Stimulated activated naive CD8-positive, alpha-beta T cell treated with anti-CD3 and anti-CD28 coated beads, Interleukin-15, Interleukin-2, amounts not matched to agents 100 U/mL and 50 U/mL, for 24 hours (primary cell): ENCODE measurements around the gene CGNL1.

Experiments used
- ATAC-seq: fragments of 150-1000 bp; cut with Tn5 transposase; one replicate; pipeline ENCODE4 v1.10.0; 2021
- DNase-seq: peaks from one replicate; pipeline ENCODE4 v3.0.0; 2021

Gene CGNL1

DNA sequence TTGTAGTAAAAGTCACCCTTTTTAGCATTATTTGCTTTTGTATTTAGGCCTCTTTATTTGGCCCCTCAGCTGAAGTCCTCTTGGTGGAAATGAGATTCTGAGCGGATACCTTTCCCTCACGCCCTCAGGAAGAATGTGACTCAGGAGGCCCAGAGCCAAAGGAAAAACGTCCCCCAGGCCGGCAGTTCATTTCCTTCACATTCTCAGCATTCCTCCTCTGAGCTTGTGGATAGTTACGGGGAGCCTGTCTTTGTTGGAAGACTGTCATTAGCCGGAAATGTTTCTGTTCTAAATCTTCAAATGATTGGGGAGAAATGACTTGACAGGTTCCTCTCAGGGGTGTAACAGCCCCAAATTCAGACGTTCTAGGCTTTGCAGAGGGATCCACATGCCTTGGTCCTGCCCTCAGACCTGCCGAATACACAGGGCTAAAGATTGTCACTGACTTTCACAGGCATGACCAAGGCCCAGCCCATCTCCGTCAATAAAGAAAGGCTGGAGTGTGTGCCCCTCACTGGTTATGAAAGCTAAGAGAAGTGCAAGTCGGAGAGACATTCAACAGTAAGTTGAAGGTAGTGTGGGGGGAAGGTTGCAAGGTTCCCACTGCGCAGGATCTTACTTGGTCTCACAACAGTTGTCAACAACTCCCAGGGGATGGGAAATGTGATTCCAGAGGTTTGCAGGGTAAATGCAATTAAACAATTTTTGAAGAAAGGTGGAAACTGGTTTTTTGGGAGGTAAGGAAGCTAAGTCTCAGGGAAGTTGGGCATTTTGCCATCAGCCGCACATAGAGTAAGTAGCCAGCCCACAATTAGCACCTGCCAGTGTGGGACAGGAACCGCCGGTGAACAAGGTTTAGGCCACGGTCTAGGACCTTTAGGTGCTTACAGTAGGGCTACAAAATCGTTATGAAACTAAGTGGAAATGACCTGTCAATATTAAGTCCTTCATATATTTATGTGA lies 175.7 kb downstream of the CGNL1 start:
- no peak for DNase-seq

DNA sequence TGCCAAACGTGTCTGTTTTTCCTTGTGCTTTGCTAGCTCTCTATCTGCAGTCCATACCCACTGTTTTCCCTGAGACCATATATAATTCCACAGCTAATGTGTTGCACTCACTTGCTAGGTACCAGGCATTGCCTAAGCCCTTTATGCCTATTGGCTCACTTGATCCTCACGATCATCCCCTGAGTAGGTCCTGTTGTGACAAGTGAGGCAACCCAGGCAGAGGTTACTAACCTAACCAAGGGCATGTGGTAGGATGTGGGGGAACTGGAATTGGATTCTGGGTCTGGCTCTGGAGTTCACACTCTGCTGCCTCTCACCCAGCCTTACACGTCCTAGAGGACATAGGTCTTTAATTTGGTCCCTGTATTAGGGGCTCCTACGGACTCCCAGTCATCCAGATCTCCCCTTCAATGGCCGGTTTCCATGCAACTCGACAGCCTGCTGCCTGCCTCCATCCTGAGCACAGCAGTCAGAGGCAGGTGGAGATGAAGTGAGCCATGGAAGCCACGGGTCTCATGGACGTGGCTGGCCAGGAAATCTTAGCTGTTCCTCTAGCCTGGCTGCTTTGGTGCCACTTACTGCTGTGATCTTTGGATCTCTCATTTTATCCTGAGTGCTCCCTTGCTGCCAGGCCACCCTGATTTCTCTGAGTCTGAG lies 176.5 kb downstream of the CGNL1 start:
- no peak for DNase-seq
- no peak for ATAC-seq

More for the DNA sequence above, 175.7 kb downstream of the CGNL1 start:
- no peak for ATAC-seq

DNA sequence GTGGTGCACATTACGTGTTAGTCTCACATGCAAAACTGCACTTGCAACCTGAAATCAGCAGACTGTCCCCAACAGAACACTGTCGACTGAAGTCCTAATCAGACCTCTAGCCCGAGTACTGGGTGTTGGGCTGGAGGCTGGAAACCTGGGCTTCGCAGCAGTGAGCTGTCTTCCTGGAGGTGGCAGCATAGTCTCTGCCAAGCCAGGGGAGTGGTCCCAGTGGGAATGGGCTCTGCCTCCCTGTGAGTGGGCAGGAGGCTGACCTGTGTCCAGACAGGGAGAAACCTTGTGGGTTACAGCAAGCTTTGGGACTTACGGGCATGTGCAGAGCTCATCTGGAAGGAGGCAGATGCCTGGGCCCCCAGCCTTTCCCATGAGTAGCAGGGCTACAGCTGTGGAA lies 177.2 kb downstream of the CGNL1 start:
- ATAC-seq: no peak
- no peak for DNase-seq

DNA sequence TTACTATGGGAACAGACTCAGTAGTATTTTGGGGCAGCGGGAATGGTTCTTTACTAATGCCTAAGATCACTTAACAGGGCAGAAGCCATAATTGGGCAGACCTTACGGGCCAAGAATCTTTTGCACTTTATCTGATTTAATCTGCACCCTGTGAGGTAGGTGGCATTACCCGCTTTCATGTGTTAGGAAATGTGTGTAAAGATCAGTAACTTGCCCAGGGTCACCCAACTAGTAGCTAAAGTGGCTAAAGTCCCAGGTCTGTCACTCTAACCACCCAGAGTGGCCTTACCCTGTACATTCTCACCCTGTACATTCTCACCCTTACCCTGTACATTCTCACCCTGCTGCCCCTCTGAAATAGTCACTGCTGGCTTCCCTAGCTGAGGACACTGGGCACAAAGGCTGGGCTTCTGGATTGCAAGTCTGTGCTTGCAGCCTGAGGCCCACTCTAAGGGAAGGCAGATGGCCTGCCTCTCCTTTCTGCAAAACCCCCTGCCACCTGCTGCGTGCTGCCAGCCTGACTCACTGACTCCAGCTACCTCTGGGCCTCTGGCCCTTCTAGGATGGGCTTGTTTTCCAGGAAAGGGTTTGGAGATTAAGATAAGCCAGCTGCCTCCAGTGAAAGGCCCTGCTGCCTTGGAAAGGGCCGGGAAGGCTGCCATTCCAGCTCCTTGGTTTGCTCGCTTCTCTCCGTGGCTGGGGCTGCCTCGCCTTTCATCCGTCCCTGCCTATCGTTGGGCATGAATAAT lies 177.9 kb downstream of the CGNL1 start:
- ATAC-seq (no peak), DNase-seq (no peak)

DNA sequence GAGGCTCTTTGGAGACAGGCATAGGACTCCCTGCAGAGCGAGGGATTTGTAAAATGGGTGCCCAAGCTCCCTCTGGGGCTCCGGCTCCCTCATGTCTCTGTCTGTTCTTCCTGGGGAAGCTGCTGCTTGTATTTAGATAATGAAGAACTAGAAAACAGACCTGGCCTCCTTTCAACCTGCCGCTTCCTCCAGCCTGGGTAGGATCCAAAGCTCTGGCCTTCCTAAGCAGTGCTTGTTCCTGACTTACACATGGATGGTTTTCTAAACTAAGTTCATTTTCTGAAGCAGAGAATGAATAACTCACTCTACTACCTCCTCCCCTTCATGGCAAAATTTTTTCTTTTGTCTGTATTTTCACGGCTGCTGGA lies 178.5 kb downstream of the CGNL1 start:
- ATAC-seq (no peak), DNase-seq (no peak)

DNA sequence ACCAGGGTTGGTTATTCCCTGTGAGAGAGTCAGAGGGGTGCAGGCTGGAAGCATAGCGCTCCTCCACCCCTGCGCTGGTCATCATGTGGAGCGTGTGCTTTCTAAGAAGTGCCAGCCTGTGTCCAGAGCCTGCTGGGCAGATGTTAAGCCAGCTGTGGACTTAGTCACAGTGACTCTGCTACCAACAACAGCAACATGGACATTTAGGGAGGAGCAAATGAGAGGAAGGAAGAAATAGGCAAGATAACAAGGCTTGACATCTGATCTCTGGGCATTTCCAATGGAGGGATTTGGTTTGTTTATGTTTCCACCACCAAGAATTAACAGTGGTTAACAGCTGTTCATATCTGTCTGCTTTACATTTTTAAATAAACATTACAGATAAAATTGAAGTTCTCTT lies 179.0 kb downstream of the CGNL1 start:
- ATAC-seq: no peak
- DNase-seq: no peak

DNA sequence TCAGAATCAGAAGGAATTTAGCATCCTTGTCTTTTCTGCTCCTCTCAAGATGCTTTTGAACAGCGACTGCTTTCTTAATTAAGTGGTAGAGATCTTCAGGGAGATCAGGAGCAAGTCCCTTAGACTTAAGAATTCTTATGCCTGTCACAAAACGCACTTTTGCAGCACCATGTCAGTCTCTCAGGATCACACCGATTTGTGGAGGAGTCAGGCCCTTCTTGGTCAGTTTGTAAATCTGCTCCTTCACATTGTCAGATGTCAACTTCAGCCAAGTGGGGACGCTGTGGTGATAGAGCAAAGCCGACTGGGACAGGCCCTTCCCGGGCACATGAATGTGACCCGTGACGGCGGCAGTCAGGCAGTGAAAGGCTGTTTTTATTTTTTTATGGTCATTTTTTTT lies 179.7 kb downstream of the CGNL1 start:
- DNase-seq: no peak
- no peak for ATAC-seq

DNA sequence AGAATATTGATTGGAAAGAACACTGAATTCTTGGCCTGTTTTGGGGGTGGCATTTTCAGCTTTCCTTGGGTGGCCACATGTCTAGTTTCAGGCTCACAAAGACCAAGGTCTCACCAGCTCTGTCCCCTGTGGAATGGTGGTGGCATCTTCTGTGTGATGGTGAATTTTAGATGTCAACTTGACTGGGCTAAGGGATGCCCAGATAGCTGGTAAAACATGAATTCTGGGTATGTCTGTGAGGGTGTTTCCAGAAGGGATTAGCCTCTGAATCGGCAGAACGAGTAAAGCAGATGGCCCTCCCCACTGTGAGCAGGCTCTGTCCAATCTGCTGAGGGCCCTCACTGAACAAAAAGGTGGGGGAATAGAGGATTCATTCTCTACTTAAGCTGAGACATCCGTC lies 181.0 kb downstream of the CGNL1 start:
- DNase-seq (no peak), ATAC-seq (no peak)

DNA sequence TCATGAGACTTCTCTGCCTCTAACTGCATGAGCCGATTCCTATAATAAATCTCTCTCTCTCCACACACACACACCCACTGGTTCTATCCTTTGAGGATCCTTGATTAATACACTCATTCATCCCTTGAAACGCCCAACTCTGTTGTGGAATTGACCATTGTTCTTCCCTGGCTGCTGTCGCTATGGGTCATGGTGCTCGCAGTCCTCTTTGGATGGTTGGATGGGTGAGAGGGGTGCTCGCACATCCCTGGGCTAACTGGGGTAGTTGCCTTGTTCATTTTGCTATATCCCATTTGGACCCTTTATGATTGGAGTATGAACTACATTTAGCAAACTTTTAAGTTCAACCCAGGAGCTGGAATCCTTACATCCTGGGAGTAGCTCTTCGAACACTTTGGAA lies 181.5 kb downstream of the CGNL1 start:
- ATAC-seq (no peak), DNase-seq (no peak)

DNA sequence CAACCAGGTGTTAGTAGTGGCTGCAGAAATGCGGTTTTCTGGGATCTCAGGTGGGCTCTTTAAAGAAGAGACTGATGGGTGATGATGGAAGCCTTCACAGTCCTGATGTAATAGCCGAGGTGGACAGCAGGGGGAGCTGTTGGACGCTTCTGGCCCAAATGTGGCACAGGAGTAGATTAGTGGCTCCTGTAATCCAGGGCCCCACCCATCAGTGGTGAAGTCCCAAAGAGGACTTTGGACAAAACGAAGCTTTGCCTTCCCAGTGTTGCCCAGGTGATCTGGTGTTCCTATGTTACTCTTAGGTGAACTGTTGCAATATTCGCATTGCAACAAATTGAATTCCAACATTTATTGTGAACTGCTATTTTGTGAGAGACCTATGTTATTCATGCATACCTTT lies 183.6 kb downstream of the CGNL1 start:
- peak; percentile 82 for DNase-seq
- ATAC-seq: peak; percentile 34

DNA sequence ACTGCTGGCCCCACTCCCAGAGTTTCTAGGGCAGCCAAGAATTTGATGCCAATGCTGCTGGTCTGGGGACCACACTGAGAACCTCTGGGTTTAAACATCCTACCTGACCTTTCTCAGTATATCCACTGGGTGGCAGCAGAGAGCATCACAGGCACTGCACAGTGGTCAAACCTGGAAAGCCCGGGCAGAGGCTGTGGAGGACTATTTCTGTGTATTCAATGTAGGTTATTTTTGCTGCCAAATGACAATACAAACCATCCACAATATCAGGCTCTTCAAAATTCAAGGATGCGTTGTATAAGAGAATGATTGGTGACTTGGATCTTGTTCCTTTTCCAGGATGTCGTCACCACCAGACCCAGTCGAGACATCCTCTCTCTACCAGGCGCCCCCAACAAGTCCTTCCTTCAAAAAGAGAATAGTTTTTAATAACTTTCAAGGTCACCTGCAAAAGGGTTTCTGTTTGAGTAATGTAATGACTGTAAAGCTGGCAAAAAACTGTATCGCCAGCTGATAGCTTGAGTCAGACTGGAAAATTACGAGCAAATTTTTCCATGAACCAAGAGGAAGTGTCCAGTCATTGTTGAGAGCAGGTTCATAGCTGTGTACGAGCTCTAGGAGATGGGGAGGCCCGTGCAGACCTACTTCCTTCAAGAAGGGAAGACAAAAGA lies 184.9 kb downstream of the CGNL1 start:
- peak; percentile 78 for ATAC-seq
- peak; percentile 68 for DNase-seq

DNA sequence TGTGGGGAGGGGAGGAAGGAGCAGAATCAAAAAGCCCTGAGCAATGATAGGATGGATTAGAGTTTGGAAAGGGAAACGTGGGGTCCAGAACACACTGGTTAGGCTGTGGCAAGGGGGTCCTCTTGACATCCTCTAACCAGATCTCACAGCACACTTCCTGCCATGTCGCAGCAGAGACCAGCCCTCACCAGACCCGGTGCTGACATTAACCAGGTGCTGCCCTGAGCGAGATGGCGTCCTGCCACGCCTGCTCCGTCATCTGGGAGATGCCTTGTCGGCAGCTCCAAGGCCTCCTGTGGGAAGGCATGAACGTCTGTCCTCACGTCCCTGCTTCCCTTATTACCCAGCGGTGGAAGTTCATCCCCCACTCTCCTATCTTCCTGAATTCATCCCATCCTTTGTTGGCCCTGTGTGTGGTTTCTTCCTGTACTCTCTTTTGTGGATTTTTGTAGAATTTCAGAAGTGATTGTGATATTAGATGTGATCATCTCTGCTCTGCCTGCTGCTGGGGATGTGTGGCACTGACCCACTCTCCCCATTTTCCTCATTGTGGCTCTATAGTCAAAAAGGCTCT lies 186.0 kb downstream of the CGNL1 start:
- DNase-seq (peak; percentile 12), ATAC-seq (no peak)

DNA sequence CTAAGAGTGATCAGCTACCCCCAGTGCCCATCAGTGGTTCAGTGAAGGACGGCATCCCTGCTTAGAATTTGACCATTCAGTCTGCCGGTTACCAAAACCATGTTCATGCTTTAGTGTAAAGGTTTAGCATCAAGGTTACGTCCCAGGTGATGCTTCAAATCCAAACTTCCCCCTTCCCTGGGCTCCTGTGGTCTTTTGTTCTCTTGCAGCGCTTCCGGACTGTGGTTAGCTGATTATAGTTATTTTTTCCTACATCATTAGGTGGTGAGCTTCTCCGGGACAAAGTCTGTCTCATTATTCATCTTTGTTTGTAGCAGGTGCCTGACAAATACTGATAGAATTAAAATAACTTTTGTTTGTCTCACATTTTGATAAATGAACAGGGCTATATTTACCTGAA lies 187.1 kb downstream of the CGNL1 start:
- no peak for ATAC-seq
- no peak for DNase-seq

DNA sequence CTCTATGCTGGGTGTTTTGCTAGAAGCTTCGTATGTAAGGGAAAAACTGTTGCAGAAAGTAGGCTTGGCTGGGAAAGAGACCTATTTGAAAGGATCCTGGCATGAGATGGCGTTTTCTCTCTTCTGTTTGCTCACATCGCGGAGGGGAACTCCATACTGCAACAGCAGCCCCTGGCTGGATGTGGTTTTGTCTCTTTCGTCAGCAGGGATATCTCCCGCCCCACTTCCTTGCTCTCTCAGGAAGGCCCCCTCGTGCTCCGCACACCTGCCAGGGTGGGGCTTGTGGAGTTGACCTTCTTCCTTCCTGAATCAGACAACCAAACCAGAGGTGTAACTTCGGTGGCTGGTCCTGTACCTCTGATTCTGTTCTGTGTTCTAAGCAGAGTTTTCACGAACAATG lies 189.0 kb downstream of the CGNL1 start:
- DNase-seq (peak; percentile 41), ATAC-seq (no peak)

DNA sequence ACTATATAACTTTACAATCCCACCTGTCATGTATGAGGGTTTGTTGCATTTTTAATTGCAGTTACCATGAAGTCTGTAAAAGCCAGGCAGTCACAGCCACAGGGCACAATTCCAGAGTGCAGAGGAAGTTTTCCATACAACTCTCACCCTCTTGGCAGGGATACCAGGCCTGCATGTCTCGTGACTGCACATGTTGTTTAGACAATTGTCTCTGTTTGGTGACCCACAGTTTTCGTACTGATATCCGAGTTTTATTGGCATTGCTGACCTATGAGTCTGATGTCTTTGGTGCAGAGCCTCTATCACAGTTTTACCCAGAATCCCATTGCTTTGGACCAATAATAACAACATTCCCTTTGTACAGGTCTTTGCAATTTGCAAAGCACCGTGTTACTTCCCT lies 190.5 kb downstream of the CGNL1 start:
- no peak for ATAC-seq
- no peak for DNase-seq

DNA sequence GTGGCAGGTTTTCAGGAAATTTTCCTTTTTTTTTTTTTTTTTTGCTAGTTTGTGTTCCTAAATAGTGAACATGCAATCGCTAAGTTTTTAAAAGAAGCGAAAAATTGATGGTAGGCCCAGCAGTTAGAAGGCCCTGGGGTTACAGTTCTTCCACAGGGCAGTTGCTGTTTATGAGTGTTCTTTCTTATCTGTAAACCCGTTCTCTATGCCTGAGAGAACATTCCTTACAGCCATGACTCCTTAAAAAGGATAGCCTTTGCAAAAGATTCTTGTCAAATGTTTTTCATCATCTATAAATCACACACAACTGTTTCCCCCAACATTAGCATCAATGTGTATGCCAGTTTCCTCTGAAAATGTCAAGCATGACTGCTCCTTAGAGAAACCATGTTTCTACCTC lies 191.6 kb downstream of the CGNL1 start:
- DNase-seq (no peak), ATAC-seq (no peak)

DNA sequence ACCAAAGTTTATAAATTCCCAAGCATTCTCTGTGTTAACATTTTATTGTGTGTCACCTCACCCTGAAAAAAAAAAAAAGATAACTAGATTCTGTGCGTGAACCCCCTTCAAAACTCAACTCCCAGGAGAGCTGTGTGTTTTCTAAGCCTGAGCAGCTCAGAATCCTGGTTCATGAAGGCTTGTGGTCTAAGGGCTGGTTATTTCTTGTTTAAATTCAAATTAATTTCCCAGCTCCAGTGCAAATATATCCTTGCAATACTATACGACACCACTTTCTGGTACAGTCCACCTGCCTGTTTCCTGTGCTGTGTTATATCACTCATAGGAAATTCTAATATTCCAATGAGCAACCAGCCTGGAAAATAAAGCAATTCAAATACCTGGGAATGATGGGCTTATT lies 192.0 kb downstream of the CGNL1 start:
- DNase-seq: no peak
- no peak for ATAC-seq

DNA sequence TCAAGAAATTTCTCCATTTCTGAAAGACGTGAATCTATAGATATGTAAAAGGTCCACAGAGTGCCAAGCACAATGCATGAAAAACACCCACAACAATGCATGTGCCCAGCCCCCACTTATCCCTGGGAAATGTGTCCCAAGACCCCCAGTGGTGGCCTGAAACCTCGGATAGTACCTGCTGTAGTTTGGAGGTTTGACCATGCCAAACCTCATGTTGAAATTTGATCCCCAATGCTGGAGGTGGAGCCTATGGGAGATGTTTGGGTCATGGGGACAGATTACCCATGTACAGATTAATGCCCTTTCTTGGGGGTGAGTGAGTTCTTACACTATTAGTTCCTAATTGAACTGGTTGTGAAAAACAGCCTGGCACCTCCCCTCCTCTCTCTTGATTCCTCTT lies 194.0 kb downstream of the CGNL1 start:
- ATAC-seq (no peak), DNase-seq (no peak)

DNA sequence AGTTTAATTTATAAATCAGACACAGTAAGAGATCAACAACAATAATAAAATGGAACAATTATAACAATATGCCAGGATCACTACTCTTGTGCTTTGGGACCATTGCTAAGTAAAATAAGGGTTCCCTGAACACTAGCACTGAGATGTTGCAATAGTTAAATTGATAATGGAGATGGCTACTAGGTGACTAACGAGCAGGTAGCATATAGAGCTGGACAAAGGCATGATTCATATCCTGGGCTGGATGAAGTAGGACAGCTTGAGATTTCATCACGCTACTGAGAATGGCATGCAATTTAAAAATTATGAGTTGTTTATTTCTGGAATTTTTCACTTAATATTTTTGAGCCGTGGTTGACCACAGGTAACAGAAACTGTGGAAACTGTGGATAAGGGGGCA lies 194.7 kb downstream of the CGNL1 start:
- ATAC-seq (no peak), DNase-seq (no peak)

DNA sequence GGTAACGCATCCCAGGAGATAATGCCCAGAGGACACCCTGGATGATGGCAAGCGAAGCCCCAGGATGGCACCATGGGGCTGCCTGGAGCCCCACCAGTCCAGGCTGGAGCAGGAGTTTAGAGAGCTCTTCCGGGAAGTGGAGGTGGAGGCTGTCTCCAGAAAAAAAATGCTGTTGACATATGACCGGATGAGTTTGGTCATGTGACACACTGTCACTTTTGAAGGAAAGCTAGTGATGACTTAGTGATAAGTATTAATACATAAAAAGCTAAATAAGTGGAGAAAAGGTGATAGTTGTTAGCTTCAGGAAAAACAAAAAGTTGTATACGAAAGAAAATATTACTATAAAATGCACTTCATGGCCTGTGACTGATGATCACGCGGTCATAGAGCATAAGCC lies 195.4 kb downstream of the CGNL1 start:
- ATAC-seq: no peak

DNA sequence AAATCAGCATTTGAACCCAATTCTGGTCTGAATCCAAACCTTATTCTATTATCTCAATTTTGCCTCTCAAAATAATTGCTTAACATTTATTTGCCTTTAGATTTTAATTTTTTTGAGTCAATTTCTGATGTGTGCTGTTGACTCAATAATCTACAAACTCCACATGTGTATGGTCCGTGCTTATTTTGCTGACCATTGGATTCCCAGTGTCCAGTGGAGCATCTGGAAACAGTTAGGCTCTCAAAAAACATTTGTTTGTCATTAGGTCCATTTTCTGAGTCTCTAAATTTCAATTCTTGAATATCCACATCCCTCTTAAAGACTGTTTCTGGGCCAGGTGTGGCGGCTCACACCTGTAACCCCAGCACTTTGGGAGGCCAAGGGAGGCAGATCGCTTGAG lies 196.2 kb downstream of the CGNL1 start:
- ATAC-seq (no peak), DNase-seq (no peak)

More for the DNA sequence above, 195.4 kb downstream of the CGNL1 start:
- no peak for DNase-seq

DNA sequence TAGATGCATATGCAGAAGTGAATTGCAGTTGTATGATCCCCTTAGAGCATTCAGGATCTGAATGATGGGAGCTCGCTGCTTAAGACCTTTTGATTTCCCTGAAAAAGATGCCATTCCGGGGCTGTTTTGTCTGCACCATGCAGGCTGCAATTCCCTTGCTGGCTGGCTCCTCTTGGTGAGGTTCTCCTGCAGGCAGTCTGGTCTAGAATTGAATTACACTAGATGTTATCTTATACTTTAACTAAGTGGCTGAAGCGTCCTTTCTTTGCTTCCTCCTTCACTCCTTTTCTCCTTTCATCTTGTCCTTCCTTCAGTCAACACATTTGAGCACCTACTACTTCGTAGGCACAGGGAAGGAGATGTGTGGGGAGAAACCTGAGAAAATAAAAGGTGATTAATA lies 196.8 kb downstream of the CGNL1 start:
- no peak for DNase-seq
- ATAC-seq: no peak
